CD4-positive, CD25-positive, alpha-beta regulatory T cell (primary cell): ENCODE measurements around the gene COL6A3. TPM values are rescaled to one million over a fixed set of nuclear protein-coding genes. Genes with fewer than 3 reads are reported as not detected.

Source experiments
- ATAC-seq, 2 donors: fragments of 150-1000 bp; cut with Tn5 transposase; one replicate each; pipeline ENCODE4 v1.10.0; 2021; ENCODE audit warnings: low read depth in 2 of 2, moderate number of reproducible peaks in 2 of 2, moderate library complexity in 1 of 2
- DNase-seq, 3 donors: peaks; one replicate each; pipeline versions ENCODE4 v3.0.0 to v3.0.0-alpha.2; 2012 to 2022; ENCODE audit warnings: mixed read lengths in 1 of 3
- H3K27ac ChIP-seq: one replicate; pipeline ENCODE4 v1.7.0; 2013; ENCODE audit warnings: mild to moderate bottlenecking, low read length; ENCODE audit not compliant: insufficient read depth, poor library complexity, severe bottlenecking
- H3K27me3 ChIP-seq: one replicate; pipeline ENCODE4 v1.7.0; 2013; ENCODE audit warnings: low read length; ENCODE audit not compliant: control insufficient read depth, insufficient read depth
- H3K36me3 ChIP-seq: one replicate; pipeline ENCODE4 v1.7.0; 2013; ENCODE audit warnings: mild to moderate bottlenecking, low read length, moderate library complexity; ENCODE audit not compliant: control insufficient read depth, insufficient read depth
- H3K4me1 ChIP-seq: 2 replicates; pipeline ENCODE4 v1.7.0; 2013; ENCODE audit warnings: mild to moderate bottlenecking, low read length; ENCODE audit not compliant: insufficient read depth, control insufficient read depth, poor library complexity, severe bottlenecking
- H3K4me3 ChIP-seq: one replicate; pipeline ENCODE4 v1.7.0; 2013; ENCODE audit warnings: low read depth, mild to moderate bottlenecking, low read length, moderate library complexity
- H3K9me3 ChIP-seq, 2 experiments: 1 replicate in 1 of 2; 2 replicates in 1 of 2; pipeline ENCODE4 v1.7.0; 2013; ENCODE audit warnings: low read length in 2 of 2, mild to moderate bottlenecking in 1 of 2, moderate library complexity in 1 of 2; ENCODE audit not compliant: control insufficient read depth in 2 of 2
- H3K27ac Mint-ChIP-seq, 3 donors: one replicate each; pipeline ENCODE4 v1.8.0; 2020 to 2022; ENCODE audit warnings: mild to moderate bottlenecking in 3 of 3, mixed read lengths in 3 of 3, moderate library complexity in 2 of 3
- H3K27me3 Mint-ChIP-seq: one replicate; pipeline ENCODE4 v1.8.0; 2022; ENCODE audit warnings: mild to moderate bottlenecking, mixed read lengths
- H3K36me3 Mint-ChIP-seq: one replicate; pipeline ENCODE4 v1.8.0; 2020; ENCODE audit warnings: mixed read lengths
- H3K4me1 Mint-ChIP-seq, 4 donors: one replicate each; pipeline ENCODE4 v1.8.0; 2020 to 2022; ENCODE audit warnings: mixed read lengths in 4 of 4, mild to moderate bottlenecking in 1 of 4
- H3K4me3 Mint-ChIP-seq, 4 donors: one replicate each; pipeline ENCODE4 v1.8.0; 2020 to 2022; ENCODE audit warnings: mild to moderate bottlenecking in 4 of 4, mixed read lengths in 4 of 4, moderate library complexity in 3 of 4
- H3K9me3 Mint-ChIP-seq, 7 donors: one replicate each; pipeline ENCODE4 v1.8.0; 2020 to 2022; ENCODE audit warnings: mixed read lengths in 7 of 7, mild to moderate bottlenecking in 3 of 7, moderate library complexity in 2 of 7
- polyA plus RNA-seq, 4 donors: library from polyadenylated mRNA; unstranded; fragments of 300-500 nt; fragmentation: Illumina TruSeq; gene quantifications; one replicate each; pipeline ENCODE4 v1.2.3, GENCODE V29; 2021
- total RNA-seq: library from RNA; stranded (reverse); gene quantifications from one replicate; pipeline ENCODE4 v1.2.3, GENCODE V29; 2022

Gene COL6A3
- total and polyA plus RNA-seq, 5 donors from 2014 or later = 0.18 to 3.4 (median 0.82) TPM

DNA sequence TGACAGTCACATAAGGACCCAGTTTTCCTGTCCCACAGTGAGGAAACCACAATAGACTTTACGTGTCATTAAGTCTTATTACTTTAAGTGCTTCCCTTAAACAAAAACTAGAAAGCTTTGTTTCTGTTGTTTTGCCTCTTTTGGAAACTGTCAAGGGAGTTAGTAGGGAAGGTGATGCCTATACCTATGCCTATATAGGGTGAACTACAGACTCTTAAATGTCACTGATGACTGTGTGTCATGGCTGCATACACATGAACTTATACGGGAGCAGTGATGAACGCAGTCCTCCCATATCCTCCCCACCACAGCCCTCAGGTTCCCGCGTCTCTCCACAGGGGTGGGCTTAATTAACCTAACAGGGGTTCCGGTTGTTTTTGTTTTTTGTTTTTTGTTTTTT is 97.6 kb downstream of the COL6A3 start:
- peaks cover 10% of the 10 kb centered on the region for H3K27me3 Mint-ChIP-seq
- no peak for ATAC-seq

GRCh38 chr2:237315829-237316225 is 98.1 kb downstream of the COL6A3 start:
- H3K27me3 Mint-ChIP-seq = peaks cover 10% of the 10 kb centered on the region
- Histone ChIP-seq H3K36me3 (no peaks in the 10 kb centered on the region), H3K4me1 (no peaks in the 10 kb centered on the region), H3K4me3 (no peak overlapping the region), H3K27me3 (no peaks in the 10 kb centered on the region), H3K27ac (no peak overlapping the region), H3K9me3 (no peaks in the 10 kb centered on the region)
- H3K27ac Mint-ChIP-seq = no peak overlapping the region
- no peak overlapping the region for H3K4me3 Mint-ChIP-seq
- no peaks in the 10 kb centered on the region for H3K4me1 Mint-ChIP-seq
- ATAC-seq = no peak
- no peak for DNase-seq
- no peaks in the 10 kb centered on the region for H3K36me3 Mint-ChIP-seq
- H3K9me3 Mint-ChIP-seq = peaks cover 0 to 1% (median 0%) of the 10 kb centered on the region in 7 donors

More for the DNA sequence above, 97.6 kb downstream of the COL6A3 start:
- H3K36me3 Mint-ChIP-seq = no peaks in the 10 kb centered on the region
- DNase-seq = no peak
- H3K27me3 ChIP-seq = no peaks in the 10 kb centered on the region
- no peaks in the 10 kb centered on the region for H3K36me3 ChIP-seq
- H3K4me3 ChIP-seq = no peak overlapping the region
- no peak overlapping the region for H3K4me3 Mint-ChIP-seq
- H3K4me1 ChIP-seq = no peaks in the 10 kb centered on the region
- H3K27ac ChIP-seq = no peak overlapping the region
- peaks cover 0 to 1% (median 0%) of the 10 kb centered on the region in 7 donors for H3K9me3 Mint-ChIP-seq
- H3K4me1 Mint-ChIP-seq = no peaks in the 10 kb centered on the region
- no peaks in the 10 kb centered on the region for H3K9me3 ChIP-seq
- no peak overlapping the region for H3K27ac Mint-ChIP-seq

DNA sequence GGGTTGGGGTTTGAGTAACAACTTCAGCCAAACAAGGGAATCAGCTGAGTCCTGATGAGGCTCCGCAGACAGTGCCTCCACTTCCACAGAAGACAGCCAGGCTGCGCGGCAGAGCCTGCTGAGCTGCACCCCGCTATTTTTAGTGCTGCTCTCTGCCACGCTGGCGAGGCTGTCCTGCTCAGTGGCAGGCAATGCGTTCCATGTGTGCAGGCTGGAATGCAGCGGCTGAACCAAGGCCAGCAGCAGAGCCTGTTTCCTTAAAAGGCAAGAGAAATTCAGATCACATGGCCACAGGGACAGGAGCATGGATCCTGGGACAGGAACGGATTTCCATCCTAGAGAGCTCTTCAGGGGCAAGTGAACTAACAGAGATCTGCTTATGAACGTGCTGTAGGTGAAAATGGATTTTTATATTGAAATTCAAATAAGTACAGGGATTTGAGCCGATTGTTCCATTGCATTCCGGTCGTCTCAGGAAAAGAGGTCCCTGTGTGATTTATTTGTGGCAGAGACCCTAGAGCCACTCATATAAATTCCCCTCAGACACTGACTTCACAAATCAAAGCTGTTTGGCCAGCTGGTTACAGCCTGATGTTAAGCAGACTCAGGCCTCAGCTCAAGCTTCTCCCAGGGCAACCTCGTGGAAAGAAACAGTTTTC is 98.7 kb downstream of the COL6A3 start:
- no peaks in the 10 kb centered on the region for H3K36me3 Mint-ChIP-seq
- H3K4me1 Mint-ChIP-seq = no peaks in the 10 kb centered on the region
- no peak overlapping the region for H3K4me3 Mint-ChIP-seq
- no peaks in the 10 kb centered on the region for H3K36me3 ChIP-seq
- H3K9me3 ChIP-seq = no peaks in the 10 kb centered on the region
- H3K27ac Mint-ChIP-seq = no peak overlapping the region
- H3K4me3 ChIP-seq = no peak overlapping the region
- ATAC-seq (no peak), DNase-seq (no peak)
- no peak overlapping the region for H3K27ac ChIP-seq
- H3K9me3 Mint-ChIP-seq = peaks cover 0 to 1% (median 0%) of the 10 kb centered on the region in 7 donors
- no peaks in the 10 kb centered on the region for H3K4me1 ChIP-seq
- no peaks in the 10 kb centered on the region for H3K27me3 ChIP-seq
- H3K27me3 Mint-ChIP-seq = peaks cover 10% of the 10 kb centered on the region

GRCh38 chr2:237314681-237315080 is 99.3 kb downstream of the COL6A3 start:
- no peak overlapping the region for H3K27ac ChIP-seq
- no peaks in the 10 kb centered on the region for H3K27me3 ChIP-seq
- H3K4me1 Mint-ChIP-seq = no peaks in the 10 kb centered on the region
- H3K9me3 Mint-ChIP-seq = peaks cover 0 to 1% (median 0%) of the 10 kb centered on the region in 7 donors
- H3K36me3 Mint-ChIP-seq = no peaks in the 10 kb centered on the region
- ATAC-seq (no peak), DNase-seq (no peak)
- H3K36me3 ChIP-seq = no peaks in the 10 kb centered on the region
- H3K4me3 ChIP-seq = no peak overlapping the region
- no peaks in the 10 kb centered on the region for H3K9me3 ChIP-seq
- H3K27ac Mint-ChIP-seq = no peak overlapping the region
- peaks cover 4% of the 10 kb centered on the region for H3K27me3 Mint-ChIP-seq
- H3K4me1 ChIP-seq = no peaks in the 10 kb centered on the region
- H3K4me3 Mint-ChIP-seq = no peak overlapping the region

GRCh38 chr2:237314198-237314597 is 99.8 kb downstream of the COL6A3 start:
- Histone ChIP-seq H3K4me3 (no peak overlapping the region), H3K9me3 (no peaks in the 10 kb centered on the region), H3K36me3 (no peaks in the 10 kb centered on the region), H3K27ac (no peak overlapping the region), H3K27me3 (no peaks in the 10 kb centered on the region), H3K4me1 (no peaks in the 10 kb centered on the region)
- Mint-ChIP-seq H3K36me3 (no peaks in the 10 kb centered on the region), H3K9me3 (peaks cover 0 to 1% (median 0%) of the 10 kb centered on the region in 7 donors), H3K27ac (no peak overlapping the region), H3K4me3 (no peak overlapping the region), H3K27me3 (peaks cover 4% of the 10 kb centered on the region), H3K4me1 (no peaks in the 10 kb centered on the region)
- DNase-seq = no peak
- ATAC-seq = no peak

DNA sequence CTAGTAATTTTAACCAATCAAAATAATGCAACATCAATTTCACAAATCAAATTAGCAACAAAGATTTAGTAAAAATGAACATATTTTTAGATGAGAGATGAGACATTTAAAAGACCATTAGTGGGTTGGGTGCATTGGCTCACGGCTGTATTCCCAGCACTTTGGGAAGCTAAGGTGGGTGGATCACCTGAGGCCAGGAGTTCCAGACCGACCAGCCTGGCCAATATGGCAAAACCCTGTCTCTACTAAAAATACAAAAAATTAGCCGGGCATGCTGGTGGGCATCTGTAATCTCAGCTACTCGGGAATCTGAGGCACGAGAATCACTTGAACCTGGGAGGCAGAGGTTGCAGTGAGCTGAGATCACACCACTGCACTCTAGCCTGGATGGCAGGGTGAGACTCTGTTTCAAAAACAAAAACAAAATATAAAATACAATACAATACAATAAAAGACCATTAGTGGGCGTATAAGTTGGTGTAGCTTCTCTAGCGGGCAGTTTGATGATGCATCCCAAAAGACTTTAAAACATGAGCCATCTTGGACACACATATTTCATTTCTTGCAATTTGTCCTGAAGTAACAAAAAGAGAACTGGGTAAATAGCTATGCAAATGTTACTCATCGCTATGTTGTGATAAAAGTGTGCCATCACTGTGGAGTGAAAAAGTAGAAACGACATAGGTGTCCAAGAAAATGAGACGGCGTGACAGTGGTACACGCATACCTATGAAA is 101.8 kb downstream of the COL6A3 start:
- peaks cover 10% of the 10 kb centered on the region for H3K27me3 Mint-ChIP-seq
- DNase-seq = no peak
- Histone ChIP-seq H3K27me3 (no peaks in the 10 kb centered on the region), H3K27ac (no peak overlapping the region), H3K4me1 (no peaks in the 10 kb centered on the region), H3K36me3 (no peaks in the 10 kb centered on the region), H3K9me3 (no peaks in the 10 kb centered on the region), H3K4me3 (no peak overlapping the region)
- no peak for ATAC-seq
- H3K36me3 Mint-ChIP-seq = no peaks in the 10 kb centered on the region
- H3K27ac Mint-ChIP-seq = no peak overlapping the region
- no peaks in the 10 kb centered on the region for H3K4me1 Mint-ChIP-seq
- H3K4me3 Mint-ChIP-seq = no peak overlapping the region
- no peaks in the 10 kb centered on the region for H3K9me3 Mint-ChIP-seq

DNA sequence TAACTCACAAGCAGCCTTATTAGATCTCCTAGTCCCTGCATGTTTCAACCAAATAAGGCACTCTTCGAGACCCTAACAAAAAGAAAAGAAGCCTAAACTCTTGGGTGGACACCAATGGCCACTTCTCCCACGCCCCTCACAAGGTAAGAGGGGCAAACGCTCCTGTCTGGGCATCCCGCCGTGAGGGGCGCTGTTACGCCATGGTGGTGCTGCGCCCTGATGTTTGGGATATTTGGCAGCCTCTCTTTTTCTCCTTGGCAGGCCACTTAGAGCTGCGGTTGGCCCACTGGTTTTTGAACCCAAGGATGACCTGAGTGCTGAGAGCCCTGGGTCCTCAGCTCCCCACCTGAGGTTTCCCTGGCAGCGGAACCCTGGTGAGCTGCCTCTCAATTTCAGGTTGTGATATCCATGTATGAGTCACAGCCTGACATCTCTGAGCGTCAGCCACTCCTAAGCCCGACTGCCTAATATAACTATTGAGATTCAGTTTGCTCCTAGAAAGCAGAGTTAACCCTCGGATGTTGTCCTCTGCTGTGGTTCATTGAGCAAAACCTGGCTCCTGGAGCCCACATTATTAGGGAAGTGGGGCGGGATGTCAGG is 103.3 kb downstream of the COL6A3 start:
- H3K4me1 ChIP-seq = no peaks in the 10 kb centered on the region
- ATAC-seq (no peak), DNase-seq (no peak)
- H3K27ac ChIP-seq = no peak overlapping the region
- H3K4me1 Mint-ChIP-seq = no peaks in the 10 kb centered on the region
- H3K27me3 ChIP-seq = no peaks in the 10 kb centered on the region
- no peaks in the 10 kb centered on the region for H3K9me3 ChIP-seq
- H3K4me3 ChIP-seq = no peak overlapping the region
- no peaks in the 10 kb centered on the region for H3K36me3 Mint-ChIP-seq
- no peaks in the 10 kb centered on the region for H3K9me3 Mint-ChIP-seq
- no peaks in the 10 kb centered on the region for H3K36me3 ChIP-seq
- H3K4me3 Mint-ChIP-seq = no peak overlapping the region
- H3K27ac Mint-ChIP-seq = no peak overlapping the region
- H3K27me3 Mint-ChIP-seq = peaks cover 6% of the 10 kb centered on the region
